ENCODE measurements around the gene LTC4S. TPM values are rescaled to one million over a fixed set of nuclear protein-coding genes. Genes with fewer than 3 reads are reported as not detected.

Gene LTC4S
- total RNA-seq, 1 experiment from 2014 or later, result 3.7 TPM

- peaks cover 0 to 3% of the 10 kb centered on the region in 2 experiments; a peak in 1 of 5 replicates for H3K9me3 Mint-ChIP-seq
- WGBS (ENCODE audit: extremely low coverage, insufficient read length, low lambda C conversion rate), result no CpG with 5 or more reads among the region's 8 CpGs
Measured at GRCh38 chr5:179749857-179750508, 43.8 kb upstream of the LTC4S start.

More at GRCh38 chr5:179749857-179750508, 43.8 kb upstream of the LTC4S start:
- Histone ChIP-seq H3K23me2 (ENCODE audit: insufficient read length, low read depth, low read length, poor library complexity, severe bottlenecking) (no peaks in the 10 kb centered on the region), H3K27me3 (ENCODE audit: insufficient read depth, low read length) (no peaks in the 10 kb centered on the region), H3K9ac (ENCODE audit: extremely low read depth, insufficient read length, low read length) (no peak overlapping the region), H2BK120ac (ENCODE audit: low read depth, low read length, poor library complexity, severe bottlenecking) (no peak overlapping the region), H3K4me2 (ENCODE audit: insufficient read depth, insufficient read length, low read length) (no peak overlapping the region), H4K8ac (replicated peaks; ENCODE audit: insufficient read length, low read depth, low read length) (no peak overlapping the region), H3K9me3 (ENCODE audit: control insufficient read depth, low read depth, low read length) (no peaks in the 10 kb centered on the region), H4K20me1 (ENCODE audit: control insufficient read depth, insufficient read depth, insufficient read length) (no peaks in the 10 kb centered on the region), H3K27ac (ENCODE audit: insufficient read length, low read depth, low read length) (no peak overlapping the region), H3T11ph (ENCODE audit: low read length) (no peak overlapping the region), H3K56ac (ENCODE audit: insufficient read length, low read depth, low read length) (no peak overlapping the region), H3K23ac (ENCODE audit: insufficient read length, low read depth, low read length) (no peak overlapping the region), H2BK5ac (ENCODE audit: insufficient read length, low read length) (no peak overlapping the region), H3K4ac (ENCODE audit: low read depth, low read length) (no peak overlapping the region), H2BK12ac (ENCODE audit: insufficient read length, low read depth, low read length) (no peak overlapping the region), H3K79me2 (ENCODE audit: insufficient read depth, low read length) (peaks cover 21% of the 10 kb centered on the region; the same call in 1 of the 2 replicates), H3K18ac (ENCODE audit: insufficient read length, low read depth, low read length) (no peak overlapping the region), H3K4me1 (ENCODE audit: insufficient read depth, low read length) (peaks cover 6% of the 10 kb centered on the region; the same call in 1 of the 2 replicates), H4K5ac (ENCODE audit: insufficient read length, low read depth, low read length) (no peak overlapping the region), H2BK20ac (ENCODE audit: low read depth, low read length, poor library complexity, severe bottlenecking) (no peak overlapping the region), H2AFZ (ENCODE audit: low read length) (no peak overlapping the region), H2BK15ac (ENCODE audit: low read depth, low read length) (no peak overlapping the region), H4K91ac (ENCODE audit: insufficient read length, low read depth, low read length) (no peak overlapping the region), H2AK5ac (ENCODE audit: insufficient read length, low read length) (no peak overlapping the region), H3K79me1 (ENCODE audit: insufficient read depth, low read depth, low read length, poor library complexity, severe bottlenecking) (no peaks in the 10 kb centered on the region), H3K14ac (ENCODE audit: insufficient read depth, low read length) (no peak overlapping the region)
- TF ChIP-seq, protein P1, sequence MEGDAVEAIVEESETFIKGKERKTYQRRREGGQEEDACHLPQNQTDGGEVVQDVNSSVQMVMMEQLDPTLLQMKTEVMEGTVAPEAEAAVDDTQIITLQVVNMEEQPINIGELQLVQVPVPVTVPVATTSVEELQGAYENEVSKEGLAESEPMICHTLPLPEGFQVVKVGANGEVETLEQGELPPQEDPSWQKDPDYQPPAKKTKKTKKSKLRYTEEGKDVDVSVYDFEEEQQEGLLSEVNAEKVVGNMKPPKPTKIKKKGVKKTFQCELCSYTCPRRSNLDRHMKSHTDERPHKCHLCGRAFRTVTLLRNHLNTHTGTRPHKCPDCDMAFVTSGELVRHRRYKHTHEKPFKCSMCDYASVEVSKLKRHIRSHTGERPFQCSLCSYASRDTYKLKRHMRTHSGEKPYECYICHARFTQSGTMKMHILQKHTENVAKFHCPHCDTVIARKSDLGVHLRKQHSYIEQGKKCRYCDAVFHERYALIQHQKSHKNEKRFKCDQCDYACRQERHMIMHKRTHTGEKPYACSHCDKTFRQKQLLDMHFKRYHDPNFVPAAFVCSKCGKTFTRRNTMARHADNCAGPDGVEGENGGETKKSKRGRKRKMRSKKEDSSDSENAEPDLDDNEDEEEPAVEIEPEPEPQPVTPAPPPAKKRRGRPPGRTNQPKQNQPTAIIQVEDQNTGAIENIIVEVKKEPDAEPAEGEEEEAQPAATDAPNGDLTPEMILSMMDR (conservative IDR thresholded peaks at IDR 0.05), result peak; percentile 34; the same call in 2 of the 3 replicates
- Mint-ChIP-seq H3K36me3 (ENCODE audit: insufficient read depth in 1 of 3, low read depth in 3 of 3) (peaks cover 9 to 33% (median 18%) of the 10 kb centered on the region in 3 experiments; a peak in 6 of 7 replicates), H3K27ac (0 out of 7 replicates have a peak overlapping the region, but pooled peaks of 2 of the 3 experiments have one; percentile 55 to 88), H3K4me1 (peaks cover 16 to 18% of the 10 kb centered on the region in 2 experiments), H3K4me3 (no peak overlapping the region), H3K27me3 (ENCODE audit: low read depth) (no peaks in the 10 kb centered on the region)
- DNase-seq, result no peak

All from H9 (cell line).